T-cell (primary cell): ENCODE measurements around the gene DSG4. TPM values are rescaled to one million over a fixed set of nuclear protein-coding genes. Genes with fewer than 3 reads are reported as not detected.

Experiments used
- ATAC-seq, 4 experiments: fragments of 200-7000 bp in 3 of 4; fragments of 150-1000 bp in 1 of 4; cut with Tn5 transposase; replicated peaks in 1 of 4; 1 replicate in 3 of 4; 2 replicates in 1 of 4; pipeline ENCODE4 v1.10.0; 2021; ENCODE audit warnings: moderate library complexity in 3 of 4, mild to moderate bottlenecking in 2 of 4, moderate number of reproducible peaks in 1 of 4
- CTCF ChIA-PET, 2 donors: fragments of 300-600 bp; sonication (Branson Sonifier 250); formaldehyde crosslinking; loops; one replicate each; lab custom pipeline; 2022; ENCODE audit warnings: antibody characterized with exemption in 2 of 2; lab: Charles Lee
- POLR2A ChIA-PET, 2 donors: fragments of 300-600 bp; sonication (Branson Sonifier 250); formaldehyde crosslinking; loops; one replicate each; lab custom pipeline; 2022; ENCODE audit warnings: antibody characterized with exemption in 2 of 2; lab: Charles Lee
- DNase-seq, 35 experiments: peaks; one replicate each; pipeline versions ENCODE4 v3.0.0 to v3.0.0-alpha.2; 2013 to 2023
- H3K27ac ChIP-seq: one replicate; pipeline ENCODE4 v1.5.1; 2013; ENCODE audit warnings: low read length
- H3K27me3 ChIP-seq, 2 experiments: replicated peaks in 1 of 2; 1 replicate in 1 of 2; 2 replicates in 1 of 2; pipeline versions ENCODE4 v1.6.1 to v1.7.0; 2013; ENCODE audit warnings: low read length in 1 of 2, mixed read lengths in 1 of 2; ENCODE audit not compliant: control insufficient read depth in 2 of 2, insufficient read depth in 2 of 2; ENCODE audit errors: extremely low read depth in 1 of 2
- H3K36me3 ChIP-seq, 2 donors: 1 replicate in 1 of 2; 2 replicates in 1 of 2; pipeline versions ENCODE4 v1.6.1 to v1.7.0; 2013; ENCODE audit warnings: low read length in 1 of 2; ENCODE audit not compliant: control insufficient read depth in 2 of 2, insufficient read depth in 1 of 2; ENCODE audit errors: extremely low read depth in 1 of 2
- H3K4me1 ChIP-seq, 2 experiments: 1 replicate in 1 of 2; 2 replicates in 1 of 2; pipeline versions ENCODE4 v1.6.1 to v1.7.0; 2013; ENCODE audit warnings: low read length in 2 of 2, mixed read lengths in 1 of 2; ENCODE audit not compliant: insufficient read depth in 2 of 2, control insufficient read depth in 1 of 2; ENCODE audit errors: extremely low read depth in 1 of 2
- H3K4me3 ChIP-seq, 2 donors: 1 replicate in 1 of 2; 2 replicates in 1 of 2; pipeline versions ENCODE4 v1.5.1 to v1.7.0; 2013; ENCODE audit warnings: mild to moderate bottlenecking in 2 of 2, low read length in 1 of 2, moderate library complexity in 1 of 2; ENCODE audit not compliant: control insufficient read depth in 1 of 2; ENCODE audit errors: extremely low read depth in 1 of 2
- H3K9me3 ChIP-seq: 2 replicates; pipeline ENCODE4 v1.7.0; 2013
- H3K27ac Mint-ChIP-seq, 2 donors: one replicate each; pipeline ENCODE4 v1.8.0; 2020 to 2021; ENCODE audit warnings: mild to moderate bottlenecking in 2 of 2, mixed read lengths in 2 of 2
- H3K27me3 Mint-ChIP-seq, 2 donors: one replicate each; pipeline ENCODE4 v1.8.0; 2021 to 2022; ENCODE audit warnings: mixed read lengths in 2 of 2
- H3K36me3 Mint-ChIP-seq: one replicate; pipeline ENCODE4 v1.8.0; 2021; ENCODE audit warnings: mixed read lengths
- H3K4me1 Mint-ChIP-seq, 3 donors: one replicate each; pipeline ENCODE4 v1.8.0; 2020 to 2022; ENCODE audit warnings: mixed read lengths in 3 of 3, mild to moderate bottlenecking in 1 of 3
- H3K4me3 Mint-ChIP-seq, 3 donors: one replicate each; pipeline ENCODE4 v1.8.0; 2020 to 2022; ENCODE audit warnings: mild to moderate bottlenecking in 3 of 3, mixed read lengths in 3 of 3, moderate library complexity in 3 of 3
- H3K9me3 Mint-ChIP-seq, 3 donors: one replicate each; pipeline ENCODE4 v1.8.0; 2020 to 2022; ENCODE audit warnings: mixed read lengths in 3 of 3
- WGBS: methylation state at CpG from one replicate; pipeline ENCODE4 v1.1.5; 2013; ENCODE audit warnings: missing lambda C conversion rate; ENCODE audit not compliant: insufficient coverage; 5-methylcytosine and 5-hydroxymethylcytosine counted together
- total RNA-seq, 35 experiments: library from RNA in 6 of 35; stranded (reverse) in 6 of 35; fragments of 120-200 nt in 1 of 35; gene quantifications; one replicate each; pipeline versions ENCODE4 v1.2.1 to v1.2.4 and lab custom pipeline; 2013 to 2026

The DSG4 gene
- total RNA-seq, 5 donors from 2014 or later (not counting 1 experiment from before 2014, with no cell fraction given), result not detected

DNA sequence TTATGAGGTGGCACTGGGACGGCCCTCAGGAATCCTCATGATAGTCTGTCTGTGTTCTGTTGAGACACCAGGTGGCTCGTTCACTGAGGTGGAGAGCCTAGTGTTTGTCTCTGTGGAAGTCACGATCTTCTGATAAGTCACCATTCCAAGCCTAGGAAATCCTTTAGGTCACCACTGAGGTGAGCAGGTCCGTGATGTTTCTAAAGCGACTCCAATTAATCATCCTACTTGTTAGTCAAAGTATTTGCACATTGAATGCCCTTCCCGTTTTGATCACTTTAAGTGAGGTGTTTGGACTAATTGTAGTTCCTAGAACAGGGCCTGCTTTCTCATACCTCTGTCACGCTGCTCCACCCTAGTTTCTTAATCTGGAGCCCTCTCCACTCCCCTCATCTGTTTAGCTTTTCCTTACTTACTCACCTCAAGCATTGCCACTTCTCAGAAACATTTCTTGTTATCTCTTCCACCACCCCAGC is 42.9 kb downstream of the DSG4 start:
- POLR2A ChIA-PET, result no interaction called here
- H3K9me3 Mint-ChIP-seq, result peaks cover 0 to 8% (median 0%) of the 10 kb centered on the region in 3 donors
- H3K36me3 ChIP-seq, result no peaks in the 10 kb centered on the region
- CTCF ChIA-PET, result interaction anchor here in 1 of 2 donors (0.6 kb wide), 1 partner anchor 33 kb away, joined by 3 read pairs; no protein-coding TSS in a partner anchor
- ATAC-seq, result no peak
- no peak overlapping the region for H3K4me3 Mint-ChIP-seq
- no peaks in the 10 kb centered on the region for H3K4me1 ChIP-seq
- no peak overlapping the region for H3K4me3 ChIP-seq
- H3K36me3 Mint-ChIP-seq, result no peaks in the 10 kb centered on the region
- no peak for DNase-seq
- no peaks in the 10 kb centered on the region for H3K27me3 Mint-ChIP-seq
- H3K9me3 ChIP-seq, result no peaks in the 10 kb centered on the region
- H3K27ac Mint-ChIP-seq, result no peak overlapping the region
- no peaks in the 10 kb centered on the region for H3K4me1 Mint-ChIP-seq
- WGBS, result 68% methylated on average over 2 of the region's 7 CpGs
- H3K27me3 ChIP-seq, result no peaks in the 10 kb centered on the region
- no peak overlapping the region for H3K27ac ChIP-seq

GRCh38 chr18:31420032-31420431 is 43.5 kb downstream of the DSG4 start:
- 93% methylated on average over 5 of the region's 6 CpGs for WGBS
- Mint-ChIP-seq H3K4me3 (no peak overlapping the region), H3K27ac (no peak overlapping the region), H3K36me3 (no peaks in the 10 kb centered on the region), H3K4me1 (no peaks in the 10 kb centered on the region), H3K9me3 (peaks cover 0 to 8% (median 0%) of the 10 kb centered on the region in 3 donors), H3K27me3 (no peaks in the 10 kb centered on the region)
- H3K4me1 ChIP-seq, result no peaks in the 10 kb centered on the region
- H3K36me3 ChIP-seq, result no peaks in the 10 kb centered on the region
- H3K27ac ChIP-seq, result no peak overlapping the region
- ChIA-PET CTCF (no interaction called here), POLR2A (no interaction called here)
- no peak overlapping the region for H3K4me3 ChIP-seq
- no peaks in the 10 kb centered on the region for H3K27me3 ChIP-seq
- no peaks in the 10 kb centered on the region for H3K9me3 ChIP-seq
- DNase-seq (no peak), ATAC-seq (no peak)

GRCh38 chr18:31420524-31420923 is 43.9 kb downstream of the DSG4 start:
- H3K4me3 Mint-ChIP-seq, result no peak overlapping the region
- H3K36me3 Mint-ChIP-seq, result no peaks in the 10 kb centered on the region
- CTCF ChIA-PET, result no interaction called here
- no peak for ATAC-seq
- Histone ChIP-seq H3K27me3 (no peaks in the 10 kb centered on the region), H3K4me3 (no peak overlapping the region), H3K9me3 (no peaks in the 10 kb centered on the region), H3K27ac (no peak overlapping the region), H3K4me1 (no peaks in the 10 kb centered on the region), H3K36me3 (no peaks in the 10 kb centered on the region)
- peaks cover 0 to 8% (median 0%) of the 10 kb centered on the region in 3 donors for H3K9me3 Mint-ChIP-seq
- H3K27ac Mint-ChIP-seq, result no peak overlapping the region
- DNase-seq, result no peak
- POLR2A ChIA-PET, result no interaction called here
- no peaks in the 10 kb centered on the region for H3K4me1 Mint-ChIP-seq
- WGBS, result no CpG with 5 or more reads among the region's 2 CpGs
- H3K27me3 Mint-ChIP-seq, result no peaks in the 10 kb centered on the region

- Histone ChIP-seq H3K27ac (no peak overlapping the region), H3K9me3 (no peaks in the 10 kb centered on the region), H3K27me3 (no peaks in the 10 kb centered on the region), H3K4me3 (no peak overlapping the region), H3K4me1 (no peaks in the 10 kb centered on the region), H3K36me3 (no peaks in the 10 kb centered on the region)
- CTCF ChIA-PET, result no interaction called here
- no peak for DNase-seq
- peaks cover 0 to 5% (median 0%) of the 10 kb centered on the region in 3 donors for H3K9me3 Mint-ChIP-seq
- H3K4me1 Mint-ChIP-seq, result no peaks in the 10 kb centered on the region
- 16% methylated on average over 4 of the region's 7 CpGs for WGBS
- POLR2A ChIA-PET, result no interaction called here
- H3K4me3 Mint-ChIP-seq, result no peak overlapping the region
- no peaks in the 10 kb centered on the region for H3K36me3 Mint-ChIP-seq
- no peak for ATAC-seq
- H3K27me3 Mint-ChIP-seq, result peaks cover 0 to 4% of the 10 kb centered on the region in 2 donors
- no peak overlapping the region for H3K27ac Mint-ChIP-seq
Measured at GRCh38 chr18:31424383-31424988, 47.9 kb downstream of the DSG4 start.

DNA sequence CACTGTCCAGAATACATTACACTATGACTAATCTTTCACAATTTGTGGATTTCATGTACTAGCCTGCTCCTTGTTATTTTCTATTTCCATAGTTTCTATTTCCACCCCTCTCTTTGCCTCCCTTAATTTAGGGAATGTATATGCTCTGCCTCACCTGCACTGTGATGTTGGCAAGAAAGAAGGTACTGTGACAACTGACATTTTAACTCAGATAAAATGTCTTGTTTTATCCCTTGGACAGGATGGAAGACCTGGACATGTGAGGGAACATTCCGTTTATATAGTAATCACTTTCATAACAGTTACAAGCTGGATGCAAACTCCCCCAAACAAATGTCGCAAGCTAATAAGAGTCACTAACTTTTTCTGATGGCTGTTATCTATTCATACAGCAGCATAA is 49.4 kb downstream of the DSG4 start:
- H3K4me1 ChIP-seq, result no peaks in the 10 kb centered on the region
- Mint-ChIP-seq H3K9me3 (peaks cover 0 to 4% (median 0%) of the 10 kb centered on the region in 3 donors), H3K27me3 (peaks cover 0 to 4% of the 10 kb centered on the region in 2 donors), H3K36me3 (no peaks in the 10 kb centered on the region), H3K4me1 (no peaks in the 10 kb centered on the region), H3K4me3 (no peak overlapping the region), H3K27ac (no peak overlapping the region)
- no peaks in the 10 kb centered on the region for H3K9me3 ChIP-seq
- no peak overlapping the region for H3K27ac ChIP-seq
- CTCF ChIA-PET, result no interaction called here
- no peaks in the 10 kb centered on the region for H3K36me3 ChIP-seq
- ATAC-seq (no peak), DNase-seq (no peak)
- WGBS, result 100% methylated on average over 1 of the region's 2 CpGs
- POLR2A ChIA-PET, result no interaction called here
- no peaks in the 10 kb centered on the region for H3K27me3 ChIP-seq
- H3K4me3 ChIP-seq, result no peak overlapping the region

- no peak overlapping the region for H3K4me3 Mint-ChIP-seq
- WGBS, result 75% methylated on average over 1 of the region's 5 CpGs
Measured at GRCh38 chr18:31426871-31427406, 50.4 kb downstream of the DSG4 start.

More at GRCh38 chr18:31426871-31427406, 50.4 kb downstream of the DSG4 start:
- H3K27ac Mint-ChIP-seq, result no peak overlapping the region
- H3K4me3 ChIP-seq, result no peak overlapping the region
- no peaks in the 10 kb centered on the region for H3K27me3 ChIP-seq
- H3K4me1 ChIP-seq, result no peaks in the 10 kb centered on the region
- no peaks in the 10 kb centered on the region for H3K9me3 ChIP-seq
- CTCF ChIA-PET, result no interaction called here
- no peak overlapping the region for H3K27ac ChIP-seq
- peaks cover 0 to 10% (median 0%) of the 10 kb centered on the region in 3 donors for H3K9me3 Mint-ChIP-seq
- peaks cover 0 to 4% of the 10 kb centered on the region in 2 donors for H3K27me3 Mint-ChIP-seq
- H3K36me3 Mint-ChIP-seq, result no peaks in the 10 kb centered on the region
- DNase-seq (no peak), ATAC-seq (no peak)
- POLR2A ChIA-PET, result no interaction called here
- no peaks in the 10 kb centered on the region for H3K36me3 ChIP-seq
- no peaks in the 10 kb centered on the region for H3K4me1 Mint-ChIP-seq
